ENCODE results near the gene GRID2. TPM values are rescaled to one million over a fixed set of nuclear protein-coding genes. Genes with fewer than 3 reads are reported as not detected.
A peak's percentile ranks its signal among the peaks of the same experiment; 100 is the strongest.

Gene GRID2
- total RNA-seq, 2 donors from 2014 or later = 0.16 TPM; not detected in 1

DNA sequence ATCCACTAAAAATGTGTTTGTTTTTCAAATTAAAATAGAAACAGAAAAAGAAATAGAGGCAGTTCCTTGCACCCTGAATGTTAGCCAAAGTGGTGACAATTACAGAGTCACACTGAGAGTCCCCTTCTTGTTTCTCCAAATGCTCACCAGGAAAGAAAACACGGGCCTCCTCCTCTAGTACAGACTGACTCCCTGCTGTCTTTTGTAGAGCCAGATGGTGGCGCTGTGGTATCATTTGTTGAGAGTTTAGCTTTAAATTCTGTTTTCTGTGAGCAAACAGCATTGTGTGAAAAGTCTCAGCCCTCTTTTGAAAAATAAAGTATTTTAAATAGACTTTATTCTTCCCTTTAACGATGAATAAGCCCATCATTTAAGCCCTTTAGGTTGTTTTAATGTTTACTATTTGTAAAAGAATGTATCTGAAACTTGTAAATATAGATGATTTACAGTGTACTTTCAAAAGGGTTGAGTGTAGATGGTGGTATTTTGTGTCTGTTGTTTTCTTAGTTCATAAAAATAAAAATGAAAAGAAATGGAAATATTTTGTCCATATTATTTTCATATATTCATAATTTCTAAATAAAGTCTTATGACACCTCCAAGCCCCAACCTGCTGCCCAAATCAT is 1487.9 kb downstream of the GRID2 start:
- H3K9me3 ChIP-seq = no peaks in the 10 kb centered on the region
- no peak overlapping the region for H3K4me3 ChIP-seq
- no peak for DNase-seq (ENCODE audit: low spot score)
- H3K27me3 ChIP-seq = no peaks in the 10 kb centered on the region
- no peak overlapping the region for H3K27ac ChIP-seq
- no peaks in the 10 kb centered on the region for H3K36me3 ChIP-seq
- H3K4me1 ChIP-seq = no peaks in the 10 kb centered on the region
- TF ChIP-seq, protein P1, sequence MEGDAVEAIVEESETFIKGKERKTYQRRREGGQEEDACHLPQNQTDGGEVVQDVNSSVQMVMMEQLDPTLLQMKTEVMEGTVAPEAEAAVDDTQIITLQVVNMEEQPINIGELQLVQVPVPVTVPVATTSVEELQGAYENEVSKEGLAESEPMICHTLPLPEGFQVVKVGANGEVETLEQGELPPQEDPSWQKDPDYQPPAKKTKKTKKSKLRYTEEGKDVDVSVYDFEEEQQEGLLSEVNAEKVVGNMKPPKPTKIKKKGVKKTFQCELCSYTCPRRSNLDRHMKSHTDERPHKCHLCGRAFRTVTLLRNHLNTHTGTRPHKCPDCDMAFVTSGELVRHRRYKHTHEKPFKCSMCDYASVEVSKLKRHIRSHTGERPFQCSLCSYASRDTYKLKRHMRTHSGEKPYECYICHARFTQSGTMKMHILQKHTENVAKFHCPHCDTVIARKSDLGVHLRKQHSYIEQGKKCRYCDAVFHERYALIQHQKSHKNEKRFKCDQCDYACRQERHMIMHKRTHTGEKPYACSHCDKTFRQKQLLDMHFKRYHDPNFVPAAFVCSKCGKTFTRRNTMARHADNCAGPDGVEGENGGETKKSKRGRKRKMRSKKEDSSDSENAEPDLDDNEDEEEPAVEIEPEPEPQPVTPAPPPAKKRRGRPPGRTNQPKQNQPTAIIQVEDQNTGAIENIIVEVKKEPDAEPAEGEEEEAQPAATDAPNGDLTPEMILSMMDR (IDR thresholded peaks at IDR 0.05) = peak; percentile 67 to 81

DNA sequence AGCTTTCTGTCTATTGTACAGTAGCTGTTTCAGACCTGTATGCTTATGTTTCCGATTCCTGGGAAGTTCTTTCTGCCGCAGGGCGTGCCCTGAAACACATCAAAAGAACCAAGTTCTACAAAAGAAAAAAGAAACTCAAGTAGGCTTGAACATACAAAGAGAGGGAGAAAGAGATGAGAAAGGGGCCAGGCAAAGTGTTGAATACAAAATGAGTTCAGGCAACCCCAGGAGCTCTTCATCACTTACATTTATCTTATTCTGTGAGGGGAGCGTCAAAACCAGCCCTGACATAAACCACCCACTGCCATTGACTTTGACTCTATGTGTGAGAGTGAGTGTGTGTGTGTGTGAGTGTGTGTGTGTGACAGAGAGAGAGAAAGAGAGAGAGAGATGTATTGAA is 1498.3 kb downstream of the GRID2 start:
- DNase-seq (ENCODE audit: low spot score) = no peak
- TF ChIP-seq, protein P1 (IDR thresholded peaks at IDR 0.05) = no peak
- H3K27ac ChIP-seq = no peak overlapping the region
- no peaks in the 10 kb centered on the region for H3K27me3 ChIP-seq
- H3K4me3 ChIP-seq = no peak overlapping the region
- no peaks in the 10 kb centered on the region for H3K36me3 ChIP-seq
- no peaks in the 10 kb centered on the region for H3K9me3 ChIP-seq
- no peaks in the 10 kb centered on the region for H3K4me1 ChIP-seq

DNA sequence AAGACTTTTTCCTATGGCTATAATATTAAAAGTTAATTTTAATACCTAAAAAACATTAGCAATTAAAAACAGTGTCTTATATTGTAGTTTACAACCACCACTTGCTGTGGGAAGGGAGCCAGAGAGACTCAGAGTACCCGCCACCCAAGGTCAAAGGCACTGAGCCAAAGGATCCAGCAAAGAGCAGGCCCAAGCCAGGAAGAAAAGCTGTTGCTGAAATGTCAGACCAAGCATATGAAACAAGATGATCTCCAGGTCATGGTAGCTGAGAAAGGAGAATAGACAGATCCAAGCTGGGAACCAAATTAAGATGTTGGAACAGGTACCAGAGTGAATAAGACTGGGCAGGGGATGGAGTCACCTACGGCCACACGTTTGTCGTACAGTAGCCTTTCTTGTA is 1506.0 kb downstream of the GRID2 start:
- H3K4me3 ChIP-seq = no peak overlapping the region
- no peaks in the 10 kb centered on the region for H3K9me3 ChIP-seq
- no peaks in the 10 kb centered on the region for H3K36me3 ChIP-seq
- no peak for DNase-seq (ENCODE audit: low spot score)
- no peaks in the 10 kb centered on the region for H3K27me3 ChIP-seq
- H3K4me1 ChIP-seq = peaks cover 0 to 8% of the 10 kb centered on the region in 2 donors
- TF ChIP-seq, protein P1 (IDR thresholded peaks at IDR 0.05) = no peak
- peak overlapping the region in 1 of 2 donors; percentile 45 for H3K27ac ChIP-seq

DNA sequence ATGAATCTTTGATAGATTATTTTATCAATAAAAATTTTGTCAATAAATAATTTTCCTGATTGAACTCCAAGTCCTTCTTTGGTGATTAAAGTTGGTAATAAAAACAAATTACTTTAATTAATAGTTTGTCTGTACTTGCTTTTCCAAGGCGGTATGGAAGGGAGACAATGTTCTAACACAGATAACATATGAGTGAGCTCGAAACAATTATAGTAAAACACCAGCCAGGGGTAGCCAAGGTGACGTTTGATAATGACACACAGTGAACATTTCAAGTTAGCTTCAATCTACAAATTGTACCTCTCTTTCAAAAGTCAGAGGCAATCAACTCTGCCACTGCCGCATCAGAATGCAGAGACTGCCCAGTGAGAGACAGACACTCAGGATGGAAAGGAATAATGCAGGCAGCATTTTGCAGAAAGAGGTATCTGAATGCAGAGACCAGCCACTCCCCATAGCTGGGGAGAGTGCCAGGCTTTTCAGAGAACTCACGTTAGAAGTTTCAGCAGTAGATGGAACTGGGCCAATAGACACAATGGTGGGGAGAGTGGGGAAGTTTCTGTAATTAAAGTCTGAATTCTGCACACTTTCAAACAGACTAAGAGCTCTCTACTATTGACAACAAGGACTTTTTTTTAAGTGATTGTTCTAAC is 1506.7 kb downstream of the GRID2 start:
- Histone ChIP-seq H3K27me3 (no peaks in the 10 kb centered on the region), H3K9me3 (no peaks in the 10 kb centered on the region), H3K36me3 (no peaks in the 10 kb centered on the region), H3K27ac (peak overlapping the region in 1 of 2 donors; percentile 45), H3K4me3 (no peak overlapping the region), H3K4me1 (peaks cover 0 to 8% of the 10 kb centered on the region in 2 donors)
- TF ChIP-seq, protein P1 (IDR thresholded peaks at IDR 0.05) = no peak
- DNase-seq (ENCODE audit: low spot score) = no peak

DNA sequence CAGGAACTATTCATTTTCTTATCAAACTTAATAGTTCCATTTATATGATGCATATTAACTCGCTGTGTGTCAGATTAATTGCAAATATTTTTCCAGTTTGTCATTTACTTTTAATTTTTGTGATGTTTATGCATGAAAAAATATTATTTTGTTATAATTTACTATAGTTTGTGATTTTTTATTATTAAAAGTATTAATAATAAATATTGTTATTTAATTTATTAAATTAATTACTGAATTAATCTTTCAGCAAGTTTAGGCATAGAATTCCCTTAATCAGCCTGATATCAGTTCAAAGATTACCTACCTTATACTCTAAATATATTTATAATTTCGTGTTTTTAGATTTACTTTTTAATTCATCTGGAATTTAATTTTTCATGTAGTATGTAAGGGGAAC is 1509.3 kb downstream of the GRID2 start:
- H3K9me3 ChIP-seq = no peaks in the 10 kb centered on the region
- no peak overlapping the region for H3K27ac ChIP-seq

More for the DNA sequence above, 1509.3 kb downstream of the GRID2 start:
- no peak for DNase-seq (ENCODE audit: low spot score)
- Histone ChIP-seq H3K27me3 (no peaks in the 10 kb centered on the region), H3K4me3 (no peak overlapping the region), H3K36me3 (no peaks in the 10 kb centered on the region), H3K4me1 (peaks cover 0 to 8% of the 10 kb centered on the region in 2 donors)
- TF ChIP-seq, protein P1 (IDR thresholded peaks at IDR 0.05) = no peak
